ENCODE measurements around the gene SRGAP2C.
"Not testable (repeated sequence)": the region's sequence is repeated elsewhere in the genome, so short reads cannot be mapped to it uniquely, and the experiment has no call there.

The SRGAP2C gene

DNA sequence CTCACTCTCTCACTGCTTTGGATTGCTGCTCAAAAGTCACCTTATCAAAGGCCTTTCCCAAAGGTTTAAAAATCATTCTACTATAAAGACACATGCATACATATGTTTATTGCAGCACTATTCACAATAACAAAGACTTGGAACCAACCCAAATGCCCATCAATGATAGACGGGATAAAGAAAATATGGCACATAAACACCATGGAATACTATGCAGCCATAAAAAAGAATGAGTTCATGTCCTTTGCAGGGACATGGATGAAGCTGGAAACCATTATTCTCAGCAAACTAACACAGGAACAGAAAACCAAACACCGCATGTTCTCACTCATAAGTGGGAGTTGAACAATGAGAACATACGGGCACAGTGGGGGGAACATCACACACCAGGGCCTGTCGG, 45.9 kb downstream of the SRGAP2C start:
- DNase-seq, result not testable (repeated sequence)

DNA sequence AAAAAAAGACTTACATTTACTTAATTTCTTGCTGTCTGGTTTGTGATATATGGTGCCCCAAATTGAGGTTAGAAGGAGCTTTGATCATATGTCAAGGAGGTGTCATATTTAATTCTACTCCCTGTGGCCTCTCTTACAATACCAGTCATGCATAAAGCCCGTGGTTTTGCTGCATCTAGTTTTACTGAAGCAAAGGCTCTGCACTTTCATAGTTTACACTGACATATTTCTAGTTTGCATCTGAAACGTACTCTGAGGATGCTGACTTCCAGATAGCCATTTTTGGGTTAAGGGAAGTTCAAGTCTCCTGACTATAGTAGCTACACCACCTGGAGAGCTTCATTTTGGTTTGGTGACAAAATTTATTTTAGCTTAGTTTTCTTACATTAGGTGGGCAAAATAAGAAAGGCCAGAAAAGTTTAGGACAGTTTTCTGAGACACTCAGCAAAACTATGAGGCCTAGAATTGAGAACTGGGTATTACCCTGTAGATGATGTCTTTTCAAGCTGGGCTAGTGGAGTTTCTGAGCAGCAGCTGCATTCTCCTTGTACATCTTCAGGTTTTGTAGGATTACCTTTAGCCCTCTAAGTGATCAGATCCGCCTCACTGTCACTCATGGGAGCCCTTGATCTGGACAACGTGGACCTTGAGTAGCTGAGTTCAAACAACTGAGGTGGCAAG, 47.8 kb downstream of the SRGAP2C start:
- not testable (repeated sequence) for DNase-seq

DNA sequence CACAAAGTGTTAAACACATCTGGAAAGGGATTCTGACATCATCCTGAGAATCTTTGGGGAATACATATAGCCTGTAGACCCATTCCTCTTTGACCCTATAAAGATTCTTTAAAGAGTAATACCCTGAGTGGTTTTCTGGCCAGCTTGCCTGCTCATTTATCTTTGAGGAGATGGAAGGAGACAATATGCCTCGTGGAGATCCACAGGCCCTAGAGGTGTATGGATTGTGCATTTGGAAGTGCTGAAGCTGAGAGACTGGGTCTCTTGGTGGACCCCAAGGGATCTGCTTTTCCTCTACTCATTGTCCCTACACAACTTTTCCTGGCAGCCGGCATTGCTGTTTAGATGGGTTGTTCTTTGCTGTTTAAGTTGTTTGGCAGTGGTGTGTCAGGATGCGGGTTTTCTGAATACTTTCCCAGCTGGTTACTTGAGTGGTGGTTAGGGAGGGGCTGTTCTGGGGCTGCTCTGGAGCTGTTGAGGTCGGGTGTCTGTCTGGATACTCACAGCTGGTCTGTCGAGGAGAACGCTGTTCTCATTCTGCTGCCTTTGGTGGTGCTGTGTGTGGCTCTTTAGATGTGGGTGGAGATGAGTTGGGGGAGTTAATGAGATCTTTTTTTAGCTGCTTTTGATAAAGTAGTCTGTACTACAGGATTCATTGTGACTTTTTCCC, 49.5 kb downstream of the SRGAP2C start:
- DNase-seq, result not testable (repeated sequence)

DNA sequence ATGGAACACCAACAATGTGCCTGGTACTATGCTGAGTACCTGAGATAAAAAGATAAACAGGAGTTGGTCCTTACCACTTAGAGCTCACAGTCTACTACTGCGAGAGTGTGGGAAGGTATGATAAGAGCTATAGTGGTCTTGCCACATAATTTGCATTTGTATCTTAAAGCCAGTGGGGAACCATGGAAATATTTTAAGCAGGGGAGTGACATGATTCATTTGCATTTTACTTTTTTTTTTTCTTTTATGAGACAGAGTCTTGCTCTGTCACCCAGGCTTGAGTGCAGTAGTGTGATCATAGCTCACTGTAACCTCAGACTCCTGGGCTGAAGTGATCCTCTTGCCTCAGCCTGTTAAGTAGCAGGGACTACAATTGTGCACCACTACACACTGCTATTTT, 53.6 kb downstream of the SRGAP2C start:
- DNase-seq, result not testable (repeated sequence)

DNA sequence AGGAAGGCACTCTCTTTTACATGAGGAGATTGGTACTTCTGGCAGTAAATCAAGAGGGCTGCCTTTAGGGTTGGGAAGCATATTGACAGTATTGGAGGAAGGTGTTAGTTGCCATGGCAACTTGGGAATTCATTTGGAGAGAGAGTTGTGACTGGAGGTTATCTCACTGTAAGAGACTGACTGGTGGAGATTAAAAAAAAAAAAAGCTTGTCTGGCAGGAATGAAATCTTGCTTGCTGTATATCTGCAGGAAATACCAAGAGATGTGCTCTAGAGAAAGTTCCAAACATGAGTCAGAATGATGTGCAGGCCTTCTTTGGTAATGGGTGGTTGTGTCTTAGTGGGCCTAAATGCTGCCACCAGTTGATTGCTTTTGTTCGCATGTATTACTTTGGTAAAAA, 59.1 kb downstream of the SRGAP2C start:
- not testable (repeated sequence) for DNase-seq

DNA sequence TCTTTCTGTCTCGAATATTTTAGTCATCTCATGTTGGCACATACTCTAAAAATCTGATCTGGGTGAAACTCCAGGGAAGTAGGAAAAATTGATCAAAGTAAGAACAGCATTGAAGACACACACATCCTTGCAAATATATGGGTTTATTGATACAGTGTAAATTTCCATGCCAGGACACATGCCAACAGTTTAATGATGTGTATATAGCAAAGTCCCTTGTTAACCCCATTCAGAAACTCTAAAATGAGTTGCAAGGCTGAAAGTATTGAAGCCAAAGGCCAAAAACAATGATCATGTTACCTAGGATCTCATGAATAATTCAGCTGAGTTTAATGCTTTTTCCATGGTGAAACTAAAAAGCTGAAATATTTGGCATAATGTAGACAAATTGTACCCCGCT, 61.6 kb downstream of the SRGAP2C start:
- not testable (repeated sequence) for DNase-seq

DNA sequence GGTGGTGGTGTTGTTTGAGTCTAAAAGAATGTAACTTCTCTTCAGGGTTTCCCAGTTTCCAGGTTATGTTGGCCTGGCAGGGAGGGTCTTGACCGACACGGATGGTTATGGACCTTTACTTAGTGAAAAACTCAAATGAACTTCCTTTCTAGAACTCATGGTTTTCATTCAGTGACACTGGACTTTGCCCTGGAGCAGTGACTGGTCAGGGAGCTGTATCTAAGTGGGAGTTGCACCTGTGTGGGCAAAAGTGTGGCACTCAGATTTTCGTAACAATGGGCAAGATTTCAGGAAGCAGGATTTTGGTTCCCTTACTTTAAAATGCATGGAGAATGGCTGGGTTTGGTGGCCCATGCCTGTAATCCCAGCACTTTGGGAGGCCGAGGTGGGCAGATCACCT, 67.9 kb downstream of the SRGAP2C start:
- not testable (repeated sequence) for DNase-seq

DNA sequence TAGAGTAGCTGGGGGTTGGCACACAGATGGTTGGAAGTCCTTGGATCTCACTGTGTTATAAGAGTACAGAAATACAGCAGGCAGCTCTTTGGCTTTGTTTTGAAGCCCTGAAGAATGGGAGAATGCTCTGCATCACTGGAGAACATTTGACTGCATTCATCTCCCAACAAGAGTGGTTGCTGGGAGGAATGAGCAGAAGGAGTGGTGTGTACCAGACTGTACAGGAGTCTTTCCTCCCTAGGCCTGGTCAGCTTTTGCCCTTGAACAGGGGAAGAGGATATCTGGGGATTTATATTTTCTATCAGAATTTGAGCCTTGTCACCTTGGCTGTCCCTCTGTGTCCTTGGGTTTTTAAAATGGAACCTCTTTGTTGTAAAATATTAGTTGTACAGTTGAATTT, 69.8 kb downstream of the SRGAP2C start:
- not testable (repeated sequence) for DNase-seq

DNA sequence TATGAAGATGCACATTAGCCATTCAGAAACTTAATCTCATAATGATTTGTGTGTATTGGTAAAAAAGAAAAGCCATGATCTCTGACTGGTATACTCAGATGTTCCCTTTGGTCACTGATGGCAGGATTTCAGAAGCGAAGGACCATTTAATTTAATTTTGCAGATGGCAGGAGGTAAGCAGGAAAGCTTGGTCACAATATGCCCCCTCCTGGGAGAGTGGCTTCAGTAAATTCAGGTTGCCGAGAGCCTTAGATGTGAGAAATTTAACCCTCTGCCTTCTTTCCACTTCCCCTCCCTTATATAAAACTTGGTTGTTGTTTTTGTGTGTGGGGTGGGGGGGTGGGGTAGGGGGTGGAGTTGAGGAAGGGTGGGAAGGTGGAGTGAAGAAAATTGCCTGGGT, 72.9 kb downstream of the SRGAP2C start:
- DNase-seq, result not testable (repeated sequence)

DNA sequence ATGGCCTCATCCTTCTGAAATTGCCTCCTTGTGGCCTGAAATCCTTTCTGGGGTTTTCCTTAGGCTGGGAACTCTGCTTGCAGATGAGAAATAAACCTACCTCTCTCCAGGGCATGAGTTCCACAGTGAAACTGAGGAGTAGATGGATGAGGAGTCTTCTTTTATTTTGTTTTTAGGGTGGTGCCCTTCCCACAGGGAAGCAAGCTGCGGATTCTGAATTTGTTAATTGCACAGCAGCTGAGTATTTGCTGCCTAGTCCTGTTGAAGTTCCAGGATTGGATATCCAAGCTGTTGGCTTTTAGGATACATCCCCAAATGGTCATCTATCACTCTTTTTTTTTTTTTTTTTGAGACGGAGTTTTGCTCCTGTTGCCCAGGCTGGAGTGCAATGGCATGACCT, 73.4 kb downstream of the SRGAP2C start:
- DNase-seq, result not testable (repeated sequence)

DNA sequence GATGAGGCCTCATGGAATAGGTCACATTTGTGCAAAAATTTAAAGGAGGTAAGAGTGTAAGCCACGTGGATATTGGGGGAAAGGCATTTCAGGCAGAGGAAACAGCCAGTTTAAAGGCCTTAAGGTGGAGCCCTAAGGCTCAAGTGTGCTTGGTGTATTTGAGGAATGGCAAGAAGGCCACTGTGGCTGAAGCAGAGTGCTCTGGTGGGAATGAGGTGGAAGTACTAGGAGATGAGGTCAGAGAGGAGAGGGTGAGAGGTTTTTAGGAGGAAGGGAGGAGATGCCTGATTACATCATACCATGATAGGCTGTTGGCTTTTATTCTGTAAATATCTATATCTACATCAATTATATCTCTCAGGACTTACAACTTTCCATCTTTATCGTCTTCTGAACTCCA, 75.4 kb downstream of the SRGAP2C start:
- DNase-seq, result not testable (repeated sequence)

DNA sequence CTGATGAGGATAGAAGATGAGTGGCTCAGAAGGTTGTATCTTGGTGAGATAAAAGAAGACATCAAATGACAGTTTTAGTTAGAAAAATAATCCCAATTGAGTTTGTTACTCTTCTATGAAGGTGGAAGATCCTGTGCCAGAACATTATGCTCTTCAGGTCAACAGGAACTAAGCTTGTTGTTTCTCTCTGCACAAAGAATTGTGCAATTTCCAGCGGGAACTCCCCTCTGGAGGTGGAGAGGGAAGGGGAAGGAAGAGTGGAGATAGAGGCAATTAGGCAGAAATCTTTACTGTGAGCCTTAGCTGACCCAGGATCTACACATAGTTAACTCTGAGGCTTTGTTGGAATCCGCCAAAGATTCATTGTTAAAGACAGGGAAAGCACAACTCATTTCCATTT, 77.4 kb downstream of the SRGAP2C start:
- not testable (repeated sequence) for DNase-seq

DNA sequence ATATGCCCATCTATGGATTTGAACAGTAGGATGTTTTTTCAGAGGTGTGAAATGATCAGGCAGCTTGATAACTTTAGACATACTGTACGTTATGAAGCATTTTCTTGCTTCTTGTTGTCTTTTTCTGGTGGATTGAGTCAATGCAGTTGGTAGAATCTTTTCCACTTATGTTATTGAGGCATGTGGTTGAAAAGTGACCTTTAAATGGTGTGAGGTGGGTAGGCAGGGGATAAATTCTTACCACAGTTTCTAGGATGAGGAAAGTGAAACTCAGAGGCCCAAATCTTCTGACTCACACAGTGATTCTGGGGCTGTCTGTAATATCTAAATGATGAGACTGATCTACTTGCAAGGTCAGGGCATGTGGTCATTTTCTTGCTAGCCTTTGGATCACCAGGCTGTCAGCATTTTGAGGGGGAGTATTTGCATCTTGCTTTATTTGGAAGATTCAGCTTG, 79.0 kb downstream of the SRGAP2C start:
- DNase-seq, result not testable (repeated sequence)

DNA sequence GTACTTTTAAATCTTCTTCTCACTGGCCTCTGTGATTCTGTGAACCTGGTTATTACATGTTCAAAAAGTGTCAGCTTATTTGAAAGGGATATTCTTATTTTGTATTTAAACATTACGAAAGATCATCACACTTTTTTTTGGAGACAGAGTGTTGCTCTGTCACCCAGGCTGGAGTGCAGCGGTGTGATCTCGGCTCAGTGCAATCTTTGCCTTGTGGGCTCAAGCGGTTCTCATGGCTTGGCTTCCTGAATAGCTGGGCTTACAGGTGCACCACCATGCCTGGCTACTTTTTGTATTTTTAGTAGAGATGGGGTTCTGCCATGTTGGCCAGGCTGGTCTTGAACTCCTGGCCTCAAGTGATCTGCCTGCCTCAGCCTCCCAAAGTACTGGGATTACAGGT, 82.3 kb downstream of the SRGAP2C start:
- DNase-seq, result not testable (repeated sequence)

DNA sequence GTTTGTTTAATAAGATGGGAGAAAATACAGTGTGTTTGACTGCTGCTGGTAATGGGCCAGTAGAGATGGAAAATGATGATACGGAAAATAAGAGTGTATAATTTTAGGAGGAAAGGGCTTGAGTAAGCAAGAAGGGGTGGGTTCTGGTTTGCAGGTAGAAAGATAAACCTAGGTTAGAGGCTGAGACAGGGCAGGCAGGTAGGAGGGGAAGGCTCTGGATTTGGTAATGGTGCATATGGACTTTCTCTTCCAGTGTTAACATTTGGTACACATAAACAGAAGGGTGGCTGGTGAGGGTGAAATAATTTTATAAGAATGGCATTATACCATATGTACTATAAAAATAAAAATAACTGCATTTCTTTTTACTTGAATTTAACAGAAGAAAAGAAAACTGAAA, 84.5 kb downstream of the SRGAP2C start:
- DNase-seq, result not testable (repeated sequence)

DNA sequence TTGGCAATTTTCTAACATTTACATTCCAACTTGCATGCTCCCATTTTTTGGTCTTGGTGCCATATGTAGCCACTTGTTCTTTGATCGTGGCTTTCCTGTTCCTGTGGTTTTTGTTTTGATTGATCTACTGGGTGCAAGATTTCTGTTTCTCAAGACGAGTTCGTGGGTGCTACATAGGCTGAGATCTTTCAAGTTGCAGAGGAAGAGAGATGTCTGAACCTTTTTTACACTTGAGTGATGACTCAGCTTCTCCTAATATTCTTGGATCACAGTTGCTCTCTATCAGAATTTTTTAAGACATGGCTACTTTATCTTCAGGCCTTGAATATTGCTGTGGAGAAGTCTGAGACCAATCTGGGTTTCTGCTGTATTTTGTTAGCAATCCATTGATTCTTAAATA, 85.2 kb downstream of the SRGAP2C start:
- DNase-seq, result not testable (repeated sequence)

DNA sequence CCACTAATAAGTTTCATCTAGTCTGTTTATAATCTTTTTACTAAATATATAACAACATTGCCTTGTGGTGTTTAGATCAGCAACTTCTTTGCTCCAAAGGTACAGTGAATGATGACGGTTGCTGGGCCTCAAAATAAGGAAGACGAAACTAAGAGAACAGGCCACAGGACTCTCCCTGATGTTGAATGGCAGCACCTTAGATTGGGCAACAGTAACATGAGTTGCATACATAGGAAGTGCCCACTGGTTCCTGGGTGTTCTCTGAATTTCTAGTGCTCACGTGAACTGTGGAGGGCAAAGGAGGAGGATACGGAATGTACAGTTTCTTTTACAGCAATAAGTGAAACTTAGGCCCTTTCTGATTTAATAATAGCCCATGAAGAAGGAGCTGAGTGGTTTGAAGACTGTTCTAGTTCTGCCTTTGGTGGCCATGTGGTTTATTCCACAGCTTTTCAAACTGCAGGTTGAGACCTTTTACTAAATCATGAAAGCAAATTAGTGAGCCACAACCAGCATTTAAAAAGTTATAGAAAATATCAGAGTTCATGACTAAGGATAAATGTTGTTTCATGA, 86.5 kb downstream of the SRGAP2C start:
- not testable (repeated sequence) for DNase-seq

DNA sequence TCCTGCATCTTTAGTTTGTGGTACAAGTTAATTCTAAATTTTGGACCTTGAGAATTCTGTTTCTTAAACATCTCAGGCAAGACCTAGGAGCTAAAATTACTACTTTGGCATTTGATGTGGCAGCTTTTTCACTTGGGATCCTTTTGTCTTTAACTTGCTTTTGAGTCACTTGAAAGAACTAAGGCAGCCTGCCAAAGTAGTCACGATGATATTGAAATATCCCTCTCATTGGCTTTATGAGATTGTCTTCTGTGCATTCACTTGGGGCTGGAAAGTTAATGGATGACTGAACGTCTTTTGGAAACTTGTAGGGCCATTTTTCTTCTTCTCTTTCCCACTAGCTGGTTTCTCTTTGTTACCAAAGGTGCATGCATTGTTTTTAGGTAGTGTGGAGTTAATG, 90.7 kb downstream of the SRGAP2C start:
- not testable (repeated sequence) for DNase-seq

DNA sequence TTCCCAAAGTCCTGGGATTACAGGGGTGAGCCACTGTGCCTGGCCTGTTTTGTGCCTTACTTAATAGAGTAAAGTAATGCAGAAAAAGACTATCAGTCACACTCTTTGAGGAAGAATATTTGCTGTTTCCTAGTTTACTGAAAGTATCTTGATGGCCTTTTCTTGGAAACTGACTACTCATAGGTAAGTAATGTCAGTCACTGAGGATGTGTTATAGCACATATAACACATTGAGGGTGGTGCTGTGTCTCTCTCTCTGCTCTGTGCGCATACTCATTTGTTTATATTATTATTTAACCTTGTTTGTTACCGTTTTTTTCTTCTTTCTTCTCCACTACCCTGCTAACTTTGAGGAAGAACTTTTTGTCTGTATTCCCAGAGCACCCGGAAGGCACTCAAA, 93.4 kb downstream of the SRGAP2C start:
- DNase-seq, result not testable (repeated sequence)

DNA sequence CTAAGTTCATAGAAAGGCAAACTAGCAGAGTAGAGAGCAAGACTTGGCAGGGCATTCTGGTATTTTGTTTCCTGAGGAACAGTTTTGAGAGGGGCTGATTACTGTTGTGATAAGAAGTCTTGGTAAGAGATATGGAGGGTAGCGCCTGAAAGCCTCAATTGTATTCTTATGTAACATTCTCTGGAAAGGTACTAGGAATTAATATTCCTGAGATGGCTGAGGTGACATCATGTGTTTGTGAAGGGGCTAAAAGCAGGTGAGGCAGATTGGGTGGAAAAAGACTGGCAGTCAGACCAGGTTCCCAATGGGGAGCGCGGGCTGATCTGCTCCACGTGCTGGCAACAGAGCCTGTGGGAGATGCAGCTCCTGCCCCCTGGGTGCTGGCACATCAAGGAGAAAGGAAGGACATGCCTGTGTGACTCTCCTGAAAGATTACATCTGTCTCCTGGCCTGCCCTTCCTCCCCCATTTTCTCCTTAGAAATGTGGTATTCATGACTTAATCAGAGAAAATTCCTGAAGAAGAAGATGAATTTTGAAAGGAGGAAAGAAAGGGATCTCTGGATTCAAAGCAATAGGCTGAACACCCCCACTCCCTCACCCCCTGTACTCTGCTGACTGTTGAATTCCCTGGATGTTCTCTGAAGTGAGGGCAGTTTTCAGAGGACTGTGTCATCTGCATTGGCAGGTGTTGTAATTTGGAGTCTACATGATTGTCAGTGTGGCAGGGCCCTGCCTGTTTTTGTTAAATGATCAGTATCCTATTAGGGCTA, 94.2 kb downstream of the SRGAP2C start:
- DNase-seq, result not testable (repeated sequence)

DNA sequence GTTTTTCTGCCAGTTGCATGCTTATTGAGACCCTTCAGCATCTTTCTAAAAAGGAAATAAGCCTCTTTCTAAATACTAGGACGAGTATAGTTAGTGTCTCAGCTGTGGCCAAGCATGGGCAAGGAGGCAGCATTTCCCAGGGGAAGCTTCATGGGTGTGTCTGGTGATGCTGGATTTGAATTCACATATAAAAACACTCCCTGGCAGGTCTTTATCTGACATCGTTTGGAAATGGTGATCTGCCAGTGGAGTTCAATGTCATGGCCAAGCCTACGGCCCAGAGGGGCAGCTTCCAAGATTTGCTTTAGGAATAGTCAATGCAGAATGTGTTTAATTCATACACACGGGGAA, 94.7 kb downstream of the SRGAP2C start:
- not testable (repeated sequence) for DNase-seq

DNA sequence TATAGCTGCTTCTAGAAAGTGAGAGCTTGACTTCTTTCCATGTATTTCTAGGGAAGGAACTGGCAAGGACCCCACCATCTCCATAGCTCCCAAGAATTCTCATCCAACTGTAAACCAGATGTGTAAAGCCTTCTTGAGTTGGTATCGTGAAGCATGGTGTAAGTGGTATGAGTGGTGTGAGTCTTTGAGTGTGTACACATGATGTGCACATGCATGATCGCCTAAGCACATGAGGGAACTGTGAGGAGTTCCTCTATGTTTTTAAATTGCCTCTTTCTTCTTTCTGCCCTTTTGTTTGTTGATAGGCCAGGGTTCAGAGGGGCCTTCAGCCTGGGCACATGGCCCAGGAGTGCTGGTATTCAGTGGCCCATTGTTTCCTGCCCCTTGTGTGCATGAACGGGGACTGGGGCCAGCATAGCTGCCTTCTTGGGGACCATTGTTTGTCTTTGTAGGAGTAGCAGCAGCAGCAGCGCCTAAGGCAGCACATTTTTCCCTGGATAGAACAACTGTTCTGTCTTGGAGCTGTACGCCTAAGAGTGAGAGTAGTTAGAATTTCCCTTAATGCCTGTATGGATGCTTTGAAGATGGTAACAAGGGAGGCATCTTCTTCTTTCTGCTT, 96.0 kb downstream of the SRGAP2C start:
- DNase-seq, result not testable (repeated sequence)

DNA sequence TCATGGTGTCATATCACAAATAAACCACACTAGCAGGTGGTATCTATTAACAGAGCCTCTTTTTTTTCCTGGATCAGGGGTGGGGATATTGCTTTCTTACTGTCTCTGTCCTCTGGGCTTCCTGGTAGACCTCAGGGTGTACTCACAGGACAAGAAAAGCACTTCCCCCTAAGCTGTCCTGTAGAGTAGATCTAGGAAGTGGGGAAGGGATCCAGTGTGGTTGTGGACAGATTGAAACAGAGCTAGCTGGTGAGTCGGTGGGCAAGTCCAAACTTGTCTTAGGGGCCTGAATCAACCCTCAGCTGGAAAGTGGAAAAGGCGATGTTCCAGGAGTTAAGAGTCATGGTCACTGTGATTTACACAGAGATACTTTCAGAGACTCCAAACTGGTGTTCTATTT, 96.7 kb downstream of the SRGAP2C start:
- not testable (repeated sequence) for DNase-seq
